IMR-90 (cell line): ENCODE results near the gene PIGH. TPM values are rescaled to one million over a fixed set of nuclear protein-coding genes. Genes with fewer than 3 reads are reported as not detected.

Experiments used
- ATAC-seq: fragments of 200-7000 bp; cut with Tn5 transposase; 2 replicates; pipeline ENCODE4 v1.9.1; 2020; ENCODE audit warnings: low read depth, mild to moderate bottlenecking, moderate library complexity
- BruUV-seq: library from RNA; stranded (reverse); fragments of 400-500 nt; replicated peaks from 2 replicates; lab custom pipeline; 2021; lab: Mats Ljungman, UMichigan
- CTCF ChIA-PET: fragments of 300-600 bp; formaldehyde crosslinking; extraction: SDS; loops from one replicate; lab custom pipeline; 2021; ENCODE audit warnings: antibody characterized with exemption; lab: Yijun Ruan, JAX
- POLR2A ChIA-PET: fragments of 300-600 bp; sonication (Branson Sonifier 250); formaldehyde crosslinking; loops from one replicate; lab custom pipeline; 2022; ENCODE audit warnings: antibody characterized with exemption; ENCODE audit not compliant: unreplicated experiment; lab: Charles Lee
- DNase-seq: peaks from one replicate; pipeline ENCODE4 v3.0.0; 2013
- H2AFZ ChIP-seq: replicated peaks from 2 replicates; pipeline ENCODE3; 2013; ENCODE audit warnings: low read length, mild to moderate bottlenecking; ENCODE audit not compliant: poor library complexity
- H2AK5ac ChIP-seq: 2 replicates; pipeline ENCODE4 v1.6.1; 2013; ENCODE audit warnings: low read depth, low read length, inconsistent platforms
- H2AK9ac ChIP-seq: replicated peaks from 2 replicates; pipeline ENCODE3; 2013; ENCODE audit warnings: mild to moderate bottlenecking, low read depth, low read length, moderate library complexity; ENCODE audit not compliant: poor library complexity
- H2BK120ac ChIP-seq: 2 replicates; pipeline ENCODE4 v1.6.1; 2013; ENCODE audit warnings: low read depth, low read length, inconsistent platforms
- H2BK15ac ChIP-seq: 3 replicates; pipeline ENCODE4 v1.6.1; 2013; ENCODE audit warnings: low read depth, low read length, inconsistent platforms
- H2BK20ac ChIP-seq: 2 replicates; pipeline ENCODE4 v1.6.1; 2013; ENCODE audit warnings: low read depth, mild to moderate bottlenecking, inconsistent platforms, low read length, moderate library complexity
- H2BK5ac ChIP-seq: 2 replicates; pipeline ENCODE4 v1.6.1; 2013; ENCODE audit warnings: mild to moderate bottlenecking, low read depth, low read length, inconsistent platforms; ENCODE audit not compliant: poor library complexity, severe bottlenecking
- H3K14ac ChIP-seq: replicated peaks from 2 replicates; pipeline ENCODE4 v1.6.1; 2013; ENCODE audit warnings: low read depth, low read length, inconsistent platforms
- H3K18ac ChIP-seq: 2 replicates; pipeline ENCODE4 v1.6.1; 2013; ENCODE audit warnings: low read depth, low read length, control low read depth
- H3K23ac ChIP-seq: 2 replicates; pipeline ENCODE4 v1.6.1; 2013; ENCODE audit warnings: low read depth, low read length, inconsistent platforms
- H3K27ac ChIP-seq: 2 replicates; pipeline ENCODE4 v1.5.1; 2013; ENCODE audit warnings: mild to moderate bottlenecking, control low read depth, low read length; ENCODE audit not compliant: insufficient read depth
- H3K27me3 ChIP-seq: 2 replicates; pipeline ENCODE4 v1.6.1; 2013; ENCODE audit warnings: low read length; ENCODE audit not compliant: control insufficient read depth, insufficient read depth
- H3K36me3 ChIP-seq: 2 replicates; pipeline ENCODE4 v1.6.1; 2013; ENCODE audit warnings: low read length, mixed read lengths; ENCODE audit not compliant: control insufficient read depth, insufficient read depth
- H3K4ac ChIP-seq: 2 replicates; pipeline ENCODE4 v1.6.1; 2013; ENCODE audit warnings: low read depth, low read length, inconsistent platforms
- H3K4me1 ChIP-seq: 2 replicates; pipeline ENCODE4 v1.6.1; 2013; ENCODE audit warnings: low read length, mixed read lengths; ENCODE audit not compliant: control insufficient read depth, insufficient read depth
- H3K4me2 ChIP-seq: 2 replicates; pipeline ENCODE4 v1.6.1; 2013; ENCODE audit warnings: low read depth, mild to moderate bottlenecking, control low read depth, low read length, moderate library complexity
- H3K4me3 ChIP-seq: 2 replicates; pipeline ENCODE4 v1.5.1; 2013; ENCODE audit warnings: low read depth, mild to moderate bottlenecking, control low read depth, low read length, moderate library complexity; ENCODE audit not compliant: insufficient read depth
- H3K56ac ChIP-seq: 2 replicates; pipeline ENCODE4 v1.6.1; 2013; ENCODE audit warnings: low read length, inconsistent platforms; ENCODE audit not compliant: insufficient read depth; ENCODE audit errors: extremely low read depth
- H3K79me1 ChIP-seq, 2 experiments: 2 replicates each; pipeline ENCODE4 v1.6.1; 2013; ENCODE audit warnings: low read length in 2 of 2, inconsistent platforms in 1 of 2, low read depth in 1 of 2
- H3K9ac ChIP-seq: 2 replicates; pipeline ENCODE4 v1.6.1; 2013; ENCODE audit warnings: low read depth, low read length, control low read depth
- H3K9me1 ChIP-seq: 2 replicates; pipeline ENCODE4 v1.6.1; 2013; ENCODE audit warnings: low read length, inconsistent platforms; ENCODE audit not compliant: insufficient read depth
- H3K9me3 ChIP-seq: 2 replicates; pipeline ENCODE4 v1.6.1; 2013; ENCODE audit warnings: low read length; ENCODE audit not compliant: control insufficient read depth, insufficient read depth
- H4K20me1 ChIP-seq: 2 replicates; pipeline ENCODE4 v1.6.1; 2013; ENCODE audit warnings: low read length, inconsistent platforms; ENCODE audit not compliant: insufficient read depth
- H4K5ac ChIP-seq: 2 replicates; pipeline ENCODE4 v1.6.1; 2013; ENCODE audit warnings: mild to moderate bottlenecking, low read depth, low read length, control low read depth
- H4K8ac ChIP-seq, 2 experiments: 2 replicates each; pipeline ENCODE4 v1.6.1; 2013; ENCODE audit warnings: low read depth in 2 of 2, low read length in 2 of 2, control low read depth in 1 of 2, inconsistent platforms in 1 of 2
- H4K91ac ChIP-seq: 2 replicates; pipeline ENCODE4 v1.6.1; 2013; ENCODE audit warnings: low read depth, low read length, inconsistent platforms; ENCODE audit not compliant: insufficient read depth
- BHLHE40 ChIP-seq: fragments of 150-350 bp; IDR thresholded peaks from 2 replicates; pipeline ENCODE4 v1.6.1; 2016; ENCODE audit warnings: mild to moderate bottlenecking, low read depth, low read length
- CHD1 ChIP-seq: IDR thresholded peaks from 2 replicates; pipeline ENCODE4 v1.6.1; 2012; ENCODE audit warnings: low read depth, low read length, improper control_type of control experiment
- CTCF ChIP-seq: conservative IDR thresholded peaks from 2 replicates; pipeline ENCODE4 v1.5.1; 2012; ENCODE audit warnings: mild to moderate bottlenecking, low read depth, low read length, improper control_type of control experiment
- MAFK ChIP-seq: IDR thresholded peaks from 2 replicates; pipeline ENCODE4 v1.6.1; 2012; ENCODE audit warnings: low read depth, low read length, improper control_type of control experiment
- MAZ ChIP-seq: IDR thresholded peaks from 2 replicates; pipeline ENCODE4 v1.6.1; 2012; ENCODE audit warnings: low read depth, mild to moderate bottlenecking, low read length, improper control_type of control experiment, moderate library complexity, borderline replicate concordance
- POLR2A ChIP-seq: IDR thresholded peaks from 2 replicates; pipeline ENCODE4 v1.6.1; 2012; ENCODE audit warnings: mild to moderate bottlenecking, low read depth, low read length
- RCOR1 ChIP-seq: IDR thresholded peaks from 2 replicates; pipeline ENCODE4 v1.6.1; 2012; ENCODE audit warnings: mild to moderate bottlenecking, low read length, improper control_type of control experiment; ENCODE audit not compliant: insufficient replicate concordance
- USF2 ChIP-seq: fragments of 150-350 bp; IDR thresholded peaks from 2 replicates; pipeline ENCODE4 v1.6.1; 2017; ENCODE audit warnings: mild to moderate bottlenecking, antibody characterized with exemption, low read length, low read depth
- WGBS, 2 experiments: methylation state at CpG; one replicate each; pipeline versions ENCODE4 v1.1.5 to v1.1.7; 2013; ENCODE audit warnings: missing lambda C conversion rate in 2 of 2; ENCODE audit not compliant: insufficient read length in 1 of 2; ENCODE audit errors: extremely low coverage in 2 of 2; 5-methylcytosine and 5-hydroxymethylcytosine counted together
- dilution Hi-C: fragments of 300-500 bp; cut with HindIII; formaldehyde crosslinking; loops from one replicate; pipeline ENCODE4 v1.14.3; 2018; ENCODE audit warnings: low sequenced_read_pairs; ENCODE audit not compliant: unreplicated experiment
- in situ Hi-C: fragments of 300-500 bp; cut with MboI; formaldehyde crosslinking; loops from 3 replicates; pipeline ENCODE4 v1.14.3; 2019; ENCODE audit warnings: low sequenced_read_pairs, inconsistent platforms, mixed read lengths
- intact Hi-C: fragments of 100-400 bp; cut with micrococcal nuclease; formaldehyde crosslinking; loops from 2 replicates; pipeline ENCODE4 v1.10.0; 2022
- polyA plus RNA-seq, 3 experiments: library from polyadenylated mRNA; depleted of rRNA; stranded (reverse); fragments of >200 nt; gene quantifications; 2 replicates each; pipeline ENCODE4 v1.2.3, GENCODE V29; 2012; ENCODE audit warnings: low replicate concordance in 1 of 3
- total RNA-seq: library from RNA; depleted of rRNA; stranded (reverse); fragments of >200 nt; gene quantifications from 2 replicates; pipeline ENCODE4 v1.2.3, GENCODE V29; 2012

The PIGH gene
- total and polyA plus RNA-seq, 2 of the 4 experiments (the other 2 are of a cell fraction): 7.9 to 13.5 TPM

GRCh38 chr14:67551123-67551522 is 48.9 kb downstream of the PIGH start:
- ChIA-PET POLR2A (no interaction called here), CTCF (no interaction called here)
- no peak overlapping the region for H2BK20ac ChIP-seq
- H3K79me1 ChIP-seq: no peaks in the 10 kb centered on the region
- DNase-seq: no peak
- no peaks in the 10 kb centered on the region for H3K36me3 ChIP-seq
- no peak overlapping the region for H3K27ac ChIP-seq
- intact Hi-C loops (no loop called here), in situ Hi-C loops (loop anchor here (10.0 kb wide), 1 partner anchor 106 kb away; no protein-coding TSS in a partner anchor), dilution Hi-C loops (no loop called here)
- H4K91ac ChIP-seq: no peak overlapping the region
- no peak overlapping the region for H3K4me2 ChIP-seq
- H3K9me3 ChIP-seq: no peaks in the 10 kb centered on the region
- no peak overlapping the region for H3K4ac ChIP-seq
- no peak overlapping the region for H2AK9ac ChIP-seq
- H2BK15ac ChIP-seq: no peak overlapping the region
- peaks cover 15% of the 10 kb centered on the region for H3K27me3 ChIP-seq
- no peak overlapping the region for H2BK120ac ChIP-seq
- H3K14ac ChIP-seq: no peak overlapping the region
- H2BK5ac ChIP-seq: no peak overlapping the region
- H3K56ac ChIP-seq: no peak overlapping the region
- H3K9ac ChIP-seq: no peak overlapping the region
- TF ChIP-seq POLR2A: no peak
- no peak for TF ChIP-seq MAZ
- TF ChIP-seq CTCF: no peak
- no peak for TF ChIP-seq BHLHE40
- no peak for TF ChIP-seq RCOR1
- TF ChIP-seq CHD1: no peak
- TF ChIP-seq USF2: no peak
- no peak for TF ChIP-seq MAFK
- no peaks in the 10 kb centered on the region for H4K20me1 ChIP-seq
- H3K4me1 ChIP-seq: no peaks in the 10 kb centered on the region
- H3K4me3 ChIP-seq: no peak overlapping the region
- no peak overlapping the region for H3K18ac ChIP-seq
- H3K9me1 ChIP-seq: no peaks in the 10 kb centered on the region
- no TSS peak for BruUV-seq
- H4K5ac ChIP-seq: no peak overlapping the region
- no peak overlapping the region for H2AFZ ChIP-seq
- H4K8ac ChIP-seq: no peak overlapping the region
- ATAC-seq: no peak
- no peak overlapping the region for H2AK5ac ChIP-seq
- no CpG with 5 or more reads among the region's 3 CpGs for WGBS, 2 experiments
- no peak overlapping the region for H3K23ac ChIP-seq
